Astrocyte (in vitro differentiated cells and primary cell): Measurements from ENCODE around the gene ADRA2A. TPM values are rescaled to one million over a fixed set of nuclear protein-coding genes. Genes with fewer than 3 reads are reported as not detected.

Experiments
- DNase-seq: peaks from one replicate; pipeline ENCODE4 v3.0.0-alpha.2; 2010; ENCODE audit warnings: low read depth
- FAIRE-seq: peaks from 2 replicates; lab custom pipeline; 2011; peaks lifted over from hg19 to GRCh38; lab: Jason Lieb, UNC
- H2AFZ ChIP-seq: 2 replicates; pipeline ENCODE4 v1.6.0; 2012; ENCODE audit warnings: low read depth, low read length, inconsistent platforms
- H3K27ac ChIP-seq: 2 replicates; pipeline ENCODE4 v1.5.1; 2011; ENCODE audit warnings: low read depth, low read length, inconsistent platforms
- H3K27me3 ChIP-seq: 2 replicates; pipeline ENCODE4 v1.6.0; 2011; ENCODE audit warnings: low read length, inconsistent platforms; ENCODE audit not compliant: insufficient read depth
- H3K36me3 ChIP-seq: 2 replicates; pipeline ENCODE4 v1.5.1; 2011; ENCODE audit warnings: low read length, inconsistent platforms; ENCODE audit not compliant: insufficient read depth
- H3K4me1 ChIP-seq: 2 replicates; pipeline ENCODE4 v1.5.1; 2011; ENCODE audit warnings: low read length, inconsistent platforms; ENCODE audit not compliant: insufficient read depth
- H3K4me2 ChIP-seq: 2 replicates; pipeline ENCODE4 v1.6.0; 2012; ENCODE audit warnings: low read length, inconsistent platforms
- H3K4me3 ChIP-seq: 2 replicates; pipeline ENCODE4 v1.5.1; 2011; ENCODE audit warnings: low read depth, mild to moderate bottlenecking, low read length, inconsistent platforms; ENCODE audit not compliant: insufficient read depth
- H3K79me2 ChIP-seq: 2 replicates; pipeline ENCODE4 v1.6.0; 2012; ENCODE audit warnings: mild to moderate bottlenecking, low read length, inconsistent platforms; ENCODE audit not compliant: insufficient read depth
- H3K9ac ChIP-seq: 2 replicates; pipeline ENCODE4 v1.6.0; 2012; ENCODE audit warnings: mild to moderate bottlenecking, low read length, inconsistent platforms
- H3K9me3 ChIP-seq: 2 replicates; pipeline ENCODE4 v1.5.1; 2012; ENCODE audit warnings: low read depth, mild to moderate bottlenecking, low read length, inconsistent platforms; ENCODE audit not compliant: insufficient read depth
- H4K20me1 ChIP-seq: 2 replicates; pipeline ENCODE4 v1.6.0; 2012; ENCODE audit warnings: low read length, inconsistent platforms; ENCODE audit not compliant: insufficient read depth
- H3K27ac Mint-ChIP-seq: one replicate; pipeline ENCODE4 v1.8.0; 2021; ENCODE audit warnings: mild to moderate bottlenecking, mixed read lengths; ENCODE audit not compliant: unreplicated experiment
- H3K27me3 Mint-ChIP-seq: one replicate; pipeline ENCODE4 v1.8.0; 2021; ENCODE audit warnings: low read depth, mixed read lengths; ENCODE audit not compliant: unreplicated experiment
- H3K36me3 Mint-ChIP-seq: one replicate; pipeline ENCODE4 v1.8.0; 2021; ENCODE audit warnings: low read depth, mixed read lengths; ENCODE audit not compliant: unreplicated experiment
- H3K4me1 Mint-ChIP-seq: one replicate; pipeline ENCODE4 v1.8.0; 2021; ENCODE audit warnings: low read depth, mixed read lengths; ENCODE audit not compliant: unreplicated experiment
- H3K4me3 Mint-ChIP-seq: one replicate; pipeline ENCODE4 v1.8.0; 2021; ENCODE audit warnings: mild to moderate bottlenecking, moderate library complexity, mixed read lengths; ENCODE audit not compliant: unreplicated experiment
- H3K9me3 Mint-ChIP-seq: one replicate; pipeline ENCODE4 v1.8.0; 2021; ENCODE audit warnings: mild to moderate bottlenecking, mixed read lengths; ENCODE audit not compliant: unreplicated experiment
- CTCF ChIP-seq: IDR thresholded peaks from 2 replicates; pipeline ENCODE4 v1.5.1; 2011; ENCODE audit warnings: low read depth, mild to moderate bottlenecking, inconsistent platforms, low read length, moderate library complexity; ENCODE audit not compliant: insufficient read depth
- EZH2 ChIP-seq: IDR thresholded peaks from 2 replicates; pipeline ENCODE4 v1.6.1; 2012; ENCODE audit warnings: mild to moderate bottlenecking, low read length, inconsistent platforms; ENCODE audit not compliant: insufficient read depth
- total RNA-seq: library from RNA; stranded (reverse); gene quantifications from 2 replicates; pipeline ENCODE4 v1.2.1, GENCODE V29; 2021

Gene ADRA2A
- total RNA-seq, 1 donor from 2014 or later, result 1.2 TPM

- H3K4me1 ChIP-seq, result peaks cover 11% of the 10 kb centered on the region
- no peak overlapping the region for H3K27ac ChIP-seq
- Mint-ChIP-seq H3K4me1 (peaks cover 6% of the 10 kb centered on the region), H3K36me3 (no peaks in the 10 kb centered on the region), H3K9me3 (peaks cover 9% of the 10 kb centered on the region), H3K4me3 (no peak overlapping the region), H3K27me3 (peaks cover 10% of the 10 kb centered on the region), H3K27ac (no peak overlapping the region)
- H4K20me1 ChIP-seq, result no peaks in the 10 kb centered on the region
- H3K4me2 ChIP-seq, result no peak overlapping the region
- FAIRE-seq (no peak), DNase-seq (no peak)
- H3K9me3 ChIP-seq, result no peaks in the 10 kb centered on the region
- H2AFZ ChIP-seq, result no peak overlapping the region
- no peak overlapping the region for H3K9ac ChIP-seq
- H3K27me3 ChIP-seq, result peaks cover 33% of the 10 kb centered on the region
- H3K4me3 ChIP-seq, result no peak overlapping the region
- H3K36me3 ChIP-seq, result no peaks in the 10 kb centered on the region
- TF ChIP-seq EZH2 (no peak), CTCF (no peak)
- no peaks in the 10 kb centered on the region for H3K79me2 ChIP-seq
Observed at GRCh38 chr10:111072232-111072631, 4.6 kb upstream of the ADRA2A start.

GRCh38 chr10:111075577-111076185 lies 1.1 kb upstream of the ADRA2A start:
- Mint-ChIP-seq H3K4me1 (peaks cover 6% of the 10 kb centered on the region), H3K9me3 (peaks cover 15% of the 10 kb centered on the region), H3K4me3 (peak overlapping the region; percentile 85), H3K36me3 (peaks cover 2% of the 10 kb centered on the region), H3K27me3 (peaks cover 30% of the 10 kb centered on the region), H3K27ac (no peak overlapping the region)
- H3K4me2 ChIP-seq, result peak overlapping the region; percentile 91
- no peak for DNase-seq
- H3K9me3 ChIP-seq, result peaks cover 7% of the 10 kb centered on the region
- no peaks in the 10 kb centered on the region for H3K36me3 ChIP-seq
- no peak overlapping the region for H3K4me3 ChIP-seq
- H3K79me2 ChIP-seq, result no peaks in the 10 kb centered on the region
- H3K27me3 ChIP-seq, result peaks cover 58% of the 10 kb centered on the region
- no peaks in the 10 kb centered on the region for H4K20me1 ChIP-seq
- peaks cover 16% of the 10 kb centered on the region for H3K4me1 ChIP-seq
- no peak overlapping the region for H3K9ac ChIP-seq
- H2AFZ ChIP-seq, result peak overlapping the region; percentile 80
- no peak for FAIRE-seq
- TF ChIP-seq CTCF (no peak), EZH2 (no peak)
- no peak overlapping the region for H3K27ac ChIP-seq

- DNase-seq (peak; percentile 22), FAIRE-seq (no peak)
- Histone ChIP-seq H3K79me2 (no peaks in the 10 kb centered on the region), H2AFZ (peak overlapping the region; percentile 80), H3K4me2 (peak overlapping the region; percentile 91), H3K4me3 (peak overlapping the region; percentile 54), H3K9me3 (peaks cover 7% of the 10 kb centered on the region), H4K20me1 (no peaks in the 10 kb centered on the region), H3K27me3 (peaks cover 58% of the 10 kb centered on the region), H3K4me1 (peaks cover 16% of the 10 kb centered on the region), H3K27ac (no peak overlapping the region), H3K36me3 (no peaks in the 10 kb centered on the region), H3K9ac (peak overlapping the region; percentile 14)
- H3K27me3 Mint-ChIP-seq, result peaks cover 35% of the 10 kb centered on the region
- peak overlapping the region; percentile 85 for H3K4me3 Mint-ChIP-seq
- H3K9me3 Mint-ChIP-seq, result peaks cover 15% of the 10 kb centered on the region
- H3K27ac Mint-ChIP-seq, result no peak overlapping the region
- H3K36me3 Mint-ChIP-seq, result peaks cover 2% of the 10 kb centered on the region
- peak; percentile 43 for TF ChIP-seq CTCF
- TF ChIP-seq EZH2, result no peak
- H3K4me1 Mint-ChIP-seq, result peaks cover 6% of the 10 kb centered on the region
Observed at GRCh38 chr10:111076191-111076681, 593 bp upstream of the ADRA2A start.
